Measurements from ENCODE around the gene SPINT2. TPM values are rescaled to one million over a fixed set of nuclear protein-coding genes. Genes with fewer than 3 reads are reported as not detected.

Gene SPINT2
- total and polyA plus RNA-seq, 2 of the 13 experiments (the other 11 are each of a cell fraction or from before 2014, with no cell fraction given) = 0.31 to 0.77 TPM

DNA sequence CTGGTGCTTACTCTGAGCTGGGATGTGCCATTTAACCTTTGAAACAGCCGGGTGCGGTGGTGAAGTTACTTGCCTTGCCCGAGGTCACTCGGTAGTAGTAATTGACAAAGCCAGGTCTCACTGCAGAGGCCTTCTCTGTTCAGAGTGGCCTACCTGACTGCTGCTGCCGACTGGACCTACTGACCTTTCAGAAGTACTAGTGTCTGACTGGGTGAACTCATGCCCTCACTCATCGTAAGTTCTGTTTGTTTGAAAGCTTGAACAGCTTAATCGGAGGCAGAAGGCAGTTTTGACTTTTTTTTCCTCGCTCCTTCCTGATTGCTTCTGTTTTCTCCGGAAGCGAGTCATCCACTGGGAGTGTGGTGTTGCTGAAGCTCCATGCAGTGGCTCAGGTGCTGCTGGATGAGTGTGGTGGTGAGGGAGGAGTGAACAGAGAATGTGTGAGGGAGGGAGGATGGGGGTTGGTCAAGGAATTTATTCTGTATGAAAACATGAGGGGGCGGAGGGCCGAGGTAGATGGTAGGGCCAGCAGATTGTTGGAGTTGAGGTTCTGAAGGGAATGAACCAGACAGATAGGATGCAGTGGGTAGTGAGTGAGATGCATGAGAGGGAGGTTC lies 2.7 kb downstream of the SPINT2 start (continued):
- TF ChIP-seq, protein P1, sequence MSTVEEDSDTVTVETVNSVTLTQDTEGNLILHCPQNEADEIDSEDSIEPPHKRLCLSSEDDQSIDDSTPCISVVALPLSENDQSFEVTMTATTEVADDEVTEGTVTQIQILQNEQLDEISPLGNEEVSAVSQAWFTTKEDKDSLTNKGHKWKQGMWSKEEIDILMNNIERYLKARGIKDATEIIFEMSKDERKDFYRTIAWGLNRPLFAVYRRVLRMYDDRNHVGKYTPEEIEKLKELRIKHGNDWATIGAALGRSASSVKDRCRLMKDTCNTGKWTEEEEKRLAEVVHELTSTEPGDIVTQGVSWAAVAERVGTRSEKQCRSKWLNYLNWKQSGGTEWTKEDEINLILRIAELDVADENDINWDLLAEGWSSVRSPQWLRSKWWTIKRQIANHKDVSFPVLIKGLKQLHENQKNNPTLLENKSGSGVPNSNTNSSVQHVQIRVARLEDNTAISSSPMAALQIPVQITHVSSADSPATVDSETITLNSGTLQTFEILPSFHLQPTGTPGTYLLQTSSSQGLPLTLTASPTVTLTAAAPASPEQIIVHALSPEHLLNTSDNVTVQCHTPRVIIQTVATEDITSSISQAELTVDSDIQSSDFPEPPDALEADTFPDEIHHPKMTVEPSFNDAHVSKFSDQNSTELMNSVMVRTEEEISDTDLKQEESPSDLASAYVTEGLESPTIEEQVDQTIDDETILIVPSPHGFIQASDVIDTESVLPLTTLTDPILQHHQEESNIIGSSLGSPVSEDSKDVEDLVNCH (CRISPR knock-in tag; IDR thresholded peaks at IDR 0.05) = no peak
- TF ChIP-seq THAP11 (CRISPR knock-in tag; IDR thresholded peaks at IDR 0.05) (peak; percentile 40; the same call in 1 of the 2 replicates), EHMT2 (IDR thresholded peaks at IDR 0.05; ENCODE audit: borderline replicate concordance, low read depth, low read length) (no peak), CREB1 (IDR thresholded peaks at IDR 0.05) (no peak), CREB1 (CRISPR knock-in tag; IDR thresholded peaks at IDR 0.05) (no peak), NR1H2 (CRISPR knock-in tag; IDR thresholded peaks at IDR 0.05; ENCODE audit: borderline replicate concordance, low read depth) (no peak), PPARG (CRISPR knock-in tag; conservative IDR thresholded peaks at IDR 0.05) (no peak), ZNF430 (CRISPR knock-in tag; IDR thresholded peaks at IDR 0.05) (no peak), ZFP62 (CRISPR knock-in tag; IDR thresholded peaks at IDR 0.05) (no peak), JUNB (CRISPR knock-in tag; IDR thresholded peaks at IDR 0.05; ENCODE audit: borderline replicate concordance) (no peak), NFE2L2 (IDR thresholded peaks at IDR 0.05; ENCODE audit: low read length) (no peak), TCF7 (IDR thresholded peaks at IDR 0.05; ENCODE audit: low read depth) (no peak), MED1 (CRISPR knock-in tag; IDR thresholded peaks at IDR 0.05) (0 out of 2 replicates have a peak, but pooled peaks have one; percentile 24), MTA3 (CRISPR knock-in tag; IDR thresholded peaks at IDR 0.05) (no peak), RFXAP (CRISPR knock-in tag; IDR thresholded peaks at IDR 0.05; ENCODE audit: borderline replicate concordance) (no peak)
- TF ChIP-seq, protein P2, sequence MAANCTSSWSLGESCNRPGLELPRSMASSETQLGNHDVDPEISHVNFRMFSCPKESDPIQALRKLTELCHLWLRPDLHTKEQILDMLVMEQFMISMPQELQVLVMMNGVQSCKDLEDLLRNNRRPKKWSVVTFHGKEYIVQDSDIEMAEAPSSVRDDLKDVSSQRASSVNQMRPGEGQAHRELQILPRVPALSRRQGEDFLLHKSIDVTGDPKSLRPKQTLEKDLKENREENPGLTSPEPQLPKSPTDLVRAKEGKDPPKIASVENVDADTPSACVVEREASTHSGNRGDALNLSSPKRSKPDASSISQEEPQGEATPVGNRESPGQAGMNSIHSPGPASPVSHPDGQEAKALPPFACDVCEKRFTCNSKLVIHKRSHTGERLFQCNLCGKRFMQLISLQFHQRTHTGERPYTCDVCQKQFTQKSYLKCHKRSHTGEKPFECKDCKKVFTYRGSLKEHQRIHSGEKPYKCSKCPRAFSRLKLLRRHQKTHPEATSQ (CRISPR knock-in tag; IDR thresholded peaks at IDR 0.05; ENCODE audit: borderline replicate concordance) = no peak
- TF ChIP-seq, protein P3, sequence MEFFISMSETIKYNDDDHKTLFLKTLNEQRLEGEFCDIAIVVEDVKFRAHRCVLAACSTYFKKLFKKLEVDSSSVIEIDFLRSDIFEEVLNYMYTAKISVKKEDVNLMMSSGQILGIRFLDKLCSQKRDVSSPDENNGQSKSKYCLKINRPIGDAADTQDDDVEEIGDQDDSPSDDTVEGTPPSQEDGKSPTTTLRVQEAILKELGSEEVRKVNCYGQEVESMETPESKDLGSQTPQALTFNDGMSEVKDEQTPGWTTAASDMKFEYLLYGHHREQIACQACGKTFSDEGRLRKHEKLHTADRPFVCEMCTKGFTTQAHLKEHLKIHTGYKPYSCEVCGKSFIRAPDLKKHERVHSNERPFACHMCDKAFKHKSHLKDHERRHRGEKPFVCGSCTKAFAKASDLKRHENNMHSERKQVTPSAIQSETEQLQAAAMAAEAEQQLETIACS (CRISPR knock-in tag; IDR thresholded peaks at IDR 0.05) = no peak
- TF ChIP-seq, protein P4, sequence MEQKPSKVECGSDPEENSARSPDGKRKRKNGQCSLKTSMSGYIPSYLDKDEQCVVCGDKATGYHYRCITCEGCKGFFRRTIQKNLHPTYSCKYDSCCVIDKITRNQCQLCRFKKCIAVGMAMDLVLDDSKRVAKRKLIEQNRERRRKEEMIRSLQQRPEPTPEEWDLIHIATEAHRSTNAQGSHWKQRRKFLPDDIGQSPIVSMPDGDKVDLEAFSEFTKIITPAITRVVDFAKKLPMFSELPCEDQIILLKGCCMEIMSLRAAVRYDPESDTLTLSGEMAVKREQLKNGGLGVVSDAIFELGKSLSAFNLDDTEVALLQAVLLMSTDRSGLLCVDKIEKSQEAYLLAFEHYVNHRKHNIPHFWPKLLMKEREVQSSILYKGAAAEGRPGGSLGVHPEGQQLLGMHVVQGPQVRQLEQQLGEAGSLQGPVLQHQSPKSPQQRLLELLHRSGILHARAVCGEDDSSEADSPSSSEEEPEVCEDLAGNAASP (CRISPR knock-in tag; IDR thresholded peaks at IDR 0.05; ENCODE audit: borderline replicate concordance) = no peak
- TF ChIP-seq, protein P5, sequence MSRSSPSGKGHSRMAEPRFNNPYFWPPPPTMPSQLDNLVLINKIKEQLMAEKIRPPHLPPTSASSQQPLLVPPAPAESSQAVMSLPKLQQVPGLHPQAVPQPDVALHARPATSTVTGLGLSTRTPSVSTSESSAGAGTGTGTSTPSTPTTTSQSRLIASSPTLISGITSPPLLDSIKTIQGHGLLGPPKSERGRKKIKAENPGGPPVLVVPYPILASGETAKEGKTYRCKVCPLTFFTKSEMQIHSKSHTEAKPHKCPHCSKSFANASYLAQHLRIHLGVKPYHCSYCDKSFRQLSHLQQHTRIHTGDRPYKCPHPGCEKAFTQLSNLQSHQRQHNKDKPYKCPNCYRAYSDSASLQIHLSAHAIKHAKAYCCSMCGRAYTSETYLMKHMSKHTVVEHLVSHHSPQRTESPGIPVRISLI (CRISPR knock-in tag; IDR thresholded peaks at IDR 0.05; ENCODE audit: borderline replicate concordance) = peak; percentile 75
- TF ChIP-seq, protein P6, sequence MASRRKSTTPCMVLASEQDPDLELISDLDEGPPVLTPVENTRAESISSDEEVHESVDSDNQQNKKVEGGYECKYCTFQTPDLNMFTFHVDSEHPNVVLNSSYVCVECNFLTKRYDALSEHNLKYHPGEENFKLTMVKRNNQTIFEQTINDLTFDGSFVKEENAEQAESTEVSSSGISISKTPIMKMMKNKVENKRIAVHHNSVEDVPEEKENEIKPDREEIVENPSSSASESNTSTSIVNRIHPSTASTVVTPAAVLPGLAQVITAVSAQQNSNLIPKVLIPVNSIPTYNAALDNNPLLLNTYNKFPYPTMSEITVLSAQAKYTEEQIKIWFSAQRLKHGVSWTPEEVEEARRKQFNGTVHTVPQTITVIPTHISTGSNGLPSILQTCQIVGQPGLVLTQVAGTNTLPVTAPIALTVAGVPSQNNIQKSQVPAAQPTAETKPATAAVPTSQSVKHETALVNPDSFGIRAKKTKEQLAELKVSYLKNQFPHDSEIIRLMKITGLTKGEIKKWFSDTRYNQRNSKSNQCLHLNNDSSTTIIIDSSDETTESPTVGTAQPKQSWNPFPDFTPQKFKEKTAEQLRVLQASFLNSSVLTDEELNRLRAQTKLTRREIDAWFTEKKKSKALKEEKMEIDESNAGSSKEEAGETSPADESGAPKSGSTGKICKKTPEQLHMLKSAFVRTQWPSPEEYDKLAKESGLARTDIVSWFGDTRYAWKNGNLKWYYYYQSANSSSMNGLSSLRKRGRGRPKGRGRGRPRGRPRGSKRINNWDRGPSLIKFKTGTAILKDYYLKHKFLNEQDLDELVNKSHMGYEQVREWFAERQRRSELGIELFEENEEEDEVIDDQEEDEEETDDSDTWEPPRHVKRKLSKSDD (CRISPR knock-in tag; IDR thresholded peaks at IDR 0.05; ENCODE audit: low read depth) = no peak
